Heart right ventricle (tissue), 16 donors: ENCODE data around the gene RIBC2. TPM values are rescaled to one million over a fixed set of nuclear protein-coding genes. Genes with fewer than 3 reads are reported as not detected.

Source experiments
- ATAC-seq, 8 donors: fragments of 200-7000 bp; cut with Tn5 transposase; one replicate each; pipeline ENCODE4 v1.9.1; 2020; ENCODE audit warnings: mild to moderate bottlenecking in 8 of 8, moderate library complexity in 8 of 8, moderate number of reproducible peaks in 1 of 8
- DNase-seq, 2 donors: peaks; one replicate each; pipeline ENCODE4 v3.0.0-alpha.2; 2020
- H3K27ac ChIP-seq, 10 donors: fragments of 200-600 bp; sonication (generic) in 2 of 10; one replicate each; pipeline versions ENCODE4 v1.5.0 to v1.8.0; 2020 to 2022; ENCODE audit warnings: mild to moderate bottlenecking in 3 of 10
- H3K27me3 ChIP-seq, 7 donors: fragments of 200-600 bp; one replicate each; pipeline ENCODE4 v1.8.0; 2021 to 2022; ENCODE audit warnings: mild to moderate bottlenecking in 2 of 7
- H3K36me3 ChIP-seq, 9 donors: fragments of 200-600 bp; sonication (generic) in 1 of 9; one replicate each; pipeline versions ENCODE4 v1.5.0 to v1.8.0; 2020 to 2022; ENCODE audit warnings: mild to moderate bottlenecking in 2 of 9
- H3K4me1 ChIP-seq, 9 donors: fragments of 200-600 bp; sonication (generic) in 1 of 9; one replicate each; pipeline versions ENCODE4 v1.5.0 to v1.8.0; 2020 to 2022; ENCODE audit warnings: mild to moderate bottlenecking in 4 of 9
- H3K4me3 ChIP-seq, 10 donors: fragments of 200-600 bp; sonication (generic) in 2 of 10; one replicate each; pipeline versions ENCODE4 v1.5.0 to v1.8.0; 2020 to 2022; ENCODE audit warnings: mild to moderate bottlenecking in 7 of 10, moderate library complexity in 2 of 10
- H3K9me3 ChIP-seq, 11 donors: fragments of 200-600 bp in 10 of 11; sonication (generic) in 2 of 11; one replicate each; pipeline versions ENCODE4 v1.5.0 to v1.8.0; 2013 to 2022; ENCODE audit warnings: mild to moderate bottlenecking in 2 of 11, control low read depth in 1 of 11, moderate library complexity in 1 of 11
- CTCF ChIP-seq, 9 donors: fragments of 200-600 bp; sonication (generic) in 2 of 9; IDR thresholded peaks; one replicate each; pipeline versions ENCODE4 v1.5.0 to v1.8.0; 2021 to 2022; ENCODE audit warnings: antibody characterized with exemption in 9 of 9, mild to moderate bottlenecking in 5 of 9, moderate library complexity in 1 of 9
- WGBS, 2 donors: extraction: QIAGEN DNeasy Blood & Tissue Kit; methylation state at CpG; one replicate each; pipeline ENCODE4 v1.1.7; 2013; ENCODE audit warnings: inconsistent platforms in 1 of 2; 5-methylcytosine and 5-hydroxymethylcytosine counted together
- intact Hi-C, 10 donors: fragments of 100-400 bp; cut with DNase I; formaldehyde crosslinking; loops; one replicate each; pipeline versions ENCODE4 v1.11.1 to v1.14.2; 2022
- polyA plus RNA-seq, 2 donors: library from polyadenylated mRNA; stranded (reverse); fragments of 200-250 nt; gene quantifications; one replicate each; pipeline ENCODE4 v1.2.3, GENCODE V29; 2013
- total RNA-seq, 10 donors: library from RNA; stranded (reverse); fragmentation: NEBNext Ultra II Directional in 3 of 10; extraction: Animal tissue kit (Norgen Biotek cat#: 25700) in 3 of 10; gene quantifications; one replicate each; pipeline versions ENCODE4 v1.2.1 to v1.2.4, GENCODE V29; 2021 to 2023
- donor health status: Arrhythmogenic right ventricular cardiomyopathy.
- donor health status: ischemic (EF 13 %, LVEDD 7.1; RV severe dilation, severe dysfunction).
- donor health status: healthy with polysubstance abuse.
- donor health status: DM: no; HTN: yes; CAD: no.
- donor health status: DM: no; HTN: no; CAD: no.
- donor health status: ischemic (EF 25% LVEDD 6.9; RV normal size, moderate dysfunction).
- donor health status: ischemic (EF 25% LVEDD 5.7; RV mildly dilated, moderate dysfunction).
- donor health status: healthy.
- donor health status: DM: yes; HTN: yes; CAD: no.
- donor health status: Ischemic cardiomyopathy.
- donor health status: ischemic (EF 35%, LVEDD 5.7; RV mildly dilated, moderate dysfunction).
- donor health status: nonischemic (EF 11% LVEDD 7.7; RV severe dilation, severe dysfunction).
- donor health status: DM: yes; HTN: yes; CAD: no.
- donor health status: PGD.
- donor health status: ischemic (EF 29% LVEDD 5.4; RV normal size, mild dysfunction).
- donor health status: nonischemic (EF 23%, LVEDD 6.1; RV moderate dilation, normal function).

Gene RIBC2
- total and polyA plus RNA-seq, 12 donors: 0.06 to 1.2 (median 0.20) TPM; not detected in 9

GRCh38 chr22:45451972-45452371, 38.5 kb downstream of the RIBC2 start:
- intact Hi-C loops: no loop called here
- H3K4me1 ChIP-seq: peaks cover 0 to 23% (median 3%) of the 10 kb centered on the region in 9 donors
- no peaks in the 10 kb centered on the region for H3K36me3 ChIP-seq
- no peak overlapping the region for H3K4me3 ChIP-seq
- no peaks in the 10 kb centered on the region for H3K9me3 ChIP-seq
- H3K27ac ChIP-seq: peak overlapping the region in 9 of 10 donors; percentile 17 to 77 (median 36)
- ATAC-seq: no peak
- peaks cover 0 to 20% (median 0%) of the 10 kb centered on the region in 7 donors for H3K27me3 ChIP-seq
- DNase-seq: no peak
- TF ChIP-seq CTCF (IDR thresholded peaks at IDR 0.05): no peak
- WGBS, 2 donors: 81 to 88% methylated on average over 6 of the region's 6 CpGs

GRCh38 chr22:45452565-45453379, 39.3 kb downstream of the RIBC2 start:
- Histone ChIP-seq H3K36me3 (no peaks in the 10 kb centered on the region), H3K4me1 (peaks cover 0 to 23% (median 3%) of the 10 kb centered on the region in 9 donors), H3K27me3 (peaks cover 0 to 24% (median 0%) of the 10 kb centered on the region in 7 donors), H3K27ac (peak overlapping the region in 1 of 10 donors; percentile 22), H3K4me3 (no peak overlapping the region), H3K9me3 (no peaks in the 10 kb centered on the region)
- 74 to 78% methylated on average over 8 of the region's 8 CpGs for WGBS, 2 donors
- intact Hi-C loops: no loop called here
- ATAC-seq (no peak), DNase-seq (no peak)
- TF ChIP-seq CTCF (IDR thresholded peaks at IDR 0.05): no peak

- Histone ChIP-seq H3K27me3 (peaks cover 0 to 24% (median 0%) of the 10 kb centered on the region in 7 donors), H3K27ac (no peak overlapping the region), H3K36me3 (no peaks in the 10 kb centered on the region), H3K4me3 (no peak overlapping the region), H3K9me3 (no peaks in the 10 kb centered on the region), H3K4me1 (peaks cover 0 to 20% (median 3%) of the 10 kb centered on the region in 9 donors)
- 95 to 99% methylated on average over 6 of the region's 6 CpGs for whole genome bisulfite sequencing, 2 donors
- DNase-seq (no peak), ATAC-seq (no peak)
- no peak for TF ChIP-seq CTCF (IDR thresholded peaks at IDR 0.05)
- intact Hi-C loops: no loop called here
Observed at GRCh38 chr22:45453764-45454163, 40.3 kb downstream of the RIBC2 start.

GRCh38 chr22:45454275-45454674, 40.8 kb downstream of the RIBC2 start:
- intact Hi-C loops: no loop called here
- H3K36me3 ChIP-seq: no peaks in the 10 kb centered on the region
- no peaks in the 10 kb centered on the region for H3K9me3 ChIP-seq
- no peak for TF ChIP-seq CTCF (IDR thresholded peaks at IDR 0.05)
- H3K4me1 ChIP-seq: peaks cover 0 to 19% (median 3%) of the 10 kb centered on the region in 9 donors
- H3K27me3 ChIP-seq: peaks cover 0 to 24% (median 0%) of the 10 kb centered on the region in 7 donors
- H3K27ac ChIP-seq: no peak overlapping the region
- DNase-seq (no peak), ATAC-seq (no peak)
- no peak overlapping the region for H3K4me3 ChIP-seq
- WGBS, 2 donors: 85% methylated on average over 4 of the region's 4 CpGs
